Caco-2 (cell line): Measurements from ENCODE around the gene GGA1. TPM values are rescaled to one million over a fixed set of nuclear protein-coding genes. Genes with fewer than 3 reads are reported as not detected.

ENCODE experiments used
- BruUV-seq: library from RNA; stranded (reverse); fragments of 400-500 nt; replicated peaks from 2 replicates; lab custom pipeline; 2021; lab: Mats Ljungman, UMichigan
- CTCF ChIA-PET: fragments of 300-600 bp; sonication (Branson Sonifier 250); formaldehyde crosslinking; loops from one replicate; lab custom pipeline; 2022; ENCODE audit warnings: antibody characterized with exemption; lab: Charles Lee
- POLR2A ChIA-PET: fragments of 300-600 bp; sonication (Branson Sonifier 250); formaldehyde crosslinking; loops from one replicate; lab custom pipeline; 2022; ENCODE audit warnings: antibody characterized with exemption; lab: Charles Lee
- DNase-seq, 2 experiments: peaks; one replicate each; pipeline versions ENCODE4 v3.0.0 to v3.0.0-alpha.2; 2020 to 2022
- H3K27me3 ChIP-seq: replicated peaks from 2 replicates; pipeline ENCODE4 v1.6.0; 2011; ENCODE audit warnings: low read length; ENCODE audit not compliant: control insufficient read depth, insufficient read depth
- H3K36me3 ChIP-seq: 2 replicates; pipeline ENCODE4 v1.5.1; 2011; ENCODE audit warnings: low read length; ENCODE audit not compliant: control insufficient read depth, insufficient read depth
- H3K4me1 ChIP-seq: fragments of 250-450 bp; sonication (Bioruptor Pico); 2 replicates; pipeline ENCODE4 v1.5.1; 2020; ENCODE audit warnings: mild to moderate bottlenecking
- H3K4me3 ChIP-seq: 2 replicates; pipeline ENCODE4 v1.5.1; 2011; ENCODE audit warnings: low read depth, mild to moderate bottlenecking, control low read depth, low read length
- H3K9me3 ChIP-seq: fragments of 250-450 bp; sonication (Bioruptor Pico); 2 replicates; pipeline ENCODE4 v1.5.1; 2020; ENCODE audit warnings: mild to moderate bottlenecking, moderate library complexity
- H3K27ac Mint-ChIP-seq: one replicate; pipeline ENCODE4 v1.8.0; 2022; ENCODE audit warnings: mixed read lengths; ENCODE audit not compliant: unreplicated experiment
- H3K27me3 Mint-ChIP-seq: one replicate; pipeline ENCODE4 v1.8.0; 2022; ENCODE audit warnings: mixed read lengths; ENCODE audit not compliant: insufficient read depth, unreplicated experiment
- H3K36me3 Mint-ChIP-seq: one replicate; pipeline ENCODE4 v1.8.0; 2022; ENCODE audit warnings: mild to moderate bottlenecking, mixed read lengths; ENCODE audit not compliant: insufficient read depth, unreplicated experiment
- H3K4me1 Mint-ChIP-seq: one replicate; pipeline ENCODE4 v1.8.0; 2022; ENCODE audit warnings: low read depth, mixed read lengths; ENCODE audit not compliant: unreplicated experiment
- H3K4me3 Mint-ChIP-seq: one replicate; pipeline ENCODE4 v1.8.0; 2022; ENCODE audit warnings: mild to moderate bottlenecking, moderate library complexity, mixed read lengths; ENCODE audit not compliant: unreplicated experiment
- H3K9me3 Mint-ChIP-seq: one replicate; pipeline ENCODE4 v1.8.0; 2022; ENCODE audit warnings: mixed read lengths; ENCODE audit not compliant: unreplicated experiment
- CTCF ChIP-seq, 2 experiments: fragments of 200-600 bp in 1 of 2; IDR thresholded peaks; 1 replicate in 1 of 2; 2 replicates in 1 of 2; pipeline versions ENCODE4 v1.5.1 to v1.8.0; 2011 to 2022; ENCODE audit warnings: antibody characterized with exemption in 1 of 2, control low read depth in 1 of 2, inconsistent platforms in 1 of 2, low read depth in 1 of 2, low read length in 1 of 2, mild to moderate bottlenecking in 1 of 2, moderate library complexity in 1 of 2; ENCODE audit not compliant: insufficient read depth in 1 of 2, severe bottlenecking in 1 of 2, unreplicated experiment in 1 of 2
- intact Hi-C: fragments of 100-400 bp; cut with micrococcal nuclease; formaldehyde crosslinking; loops from one replicate; pipeline ENCODE4 v1.10.0; 2022; ENCODE audit not compliant: unreplicated experiment
- total RNA-seq: library from RNA; stranded (reverse); gene quantifications from 2 replicates; pipeline ENCODE4 v1.2.3, GENCODE V29; 2022

The GGA1 gene
- total RNA-seq, 1 experiment from 2014 or later, result 65.7 TPM

- Histone ChIP-seq H3K27me3 (no peaks in the 10 kb centered on the region), H3K4me3 (no peak overlapping the region), H3K36me3 (no peaks in the 10 kb centered on the region), H3K4me1 (peaks cover 14% of the 10 kb centered on the region; the same call in 1 of the 2 replicates), H3K9me3 (no peaks in the 10 kb centered on the region)
- H3K4me1 Mint-ChIP-seq, result peaks cover 7% of the 10 kb centered on the region
- intact Hi-C loops, result loop anchor here (5.0 to 10.0 kb wide), 2 partner anchors 75 to 142 kb away; partner anchors contain the start of gene GGA1
- CTCF ChIA-PET, result interaction anchor here (0.9 kb wide), 1 partner anchor 36 kb away, joined by 5 read pairs; no protein-coding TSS in a partner anchor
- no peak overlapping the region for H3K4me3 Mint-ChIP-seq
- no peak for DNase-seq
- H3K27ac Mint-ChIP-seq, result no peak overlapping the region
- H3K9me3 Mint-ChIP-seq, result no peaks in the 10 kb centered on the region
- POLR2A ChIA-PET, result no interaction called here
- no TSS peak for BruUV-seq
- no peaks in the 10 kb centered on the region for H3K27me3 Mint-ChIP-seq
- peaks cover 6% of the 10 kb centered on the region for H3K36me3 Mint-ChIP-seq
- no peak for TF ChIP-seq CTCF (IDR thresholded peaks at IDR 0.05; ENCODE audit: insufficient read depth in 1 of 2, low read depth in 1 of 2, low read length in 1 of 2, severe bottlenecking in 1 of 2, unreplicated experiment in 1 of 2)
These were observed 71.0 kb downstream of the GGA1 start for GRCh38 chr22:37679670-37680069.

- Mint-ChIP-seq H3K4me3 (no peak overlapping the region), H3K9me3 (no peaks in the 10 kb centered on the region), H3K27ac (no peak overlapping the region), H3K27me3 (no peaks in the 10 kb centered on the region), H3K4me1 (peaks cover 7% of the 10 kb centered on the region), H3K36me3 (peaks cover 6% of the 10 kb centered on the region)
- intact Hi-C loops, result loop anchor here (5.0 to 10.0 kb wide), 2 partner anchors 76 to 143 kb away; partner anchors contain the start of gene GGA1
- TF ChIP-seq CTCF (IDR thresholded peaks at IDR 0.05; ENCODE audit: insufficient read depth in 1 of 2, low read depth in 1 of 2, low read length in 1 of 2, severe bottlenecking in 1 of 2, unreplicated experiment in 1 of 2), result no peak
- BruUV-seq, result no TSS peak
- Histone ChIP-seq H3K9me3 (no peaks in the 10 kb centered on the region), H3K36me3 (no peaks in the 10 kb centered on the region), H3K27me3 (no peaks in the 10 kb centered on the region), H3K4me1 (peaks cover 18% of the 10 kb centered on the region; the same call in 1 of the 2 replicates), H3K4me3 (no peak overlapping the region)
- no peak for DNase-seq
- POLR2A ChIA-PET, result no interaction called here
- CTCF ChIA-PET, result interaction anchor here (0.9 to 2.0 kb wide), 4 partner anchors 22 to 46 kb away, joined by 3 to 43 read pairs (median 10); partner anchors contain the start of gene PDXP
These were observed 71.7 kb downstream of the GGA1 start for GRCh38 chr22:37680191-37680851.

GRCh38 chr22:37681001-37681424 is 72.4 kb downstream of the GGA1 start:
- peak overlapping the region; percentile 62 for H3K27ac Mint-ChIP-seq
- H3K27me3 Mint-ChIP-seq, result no peaks in the 10 kb centered on the region
- intact Hi-C loops, result loop anchor here (1.0 to 10.0 kb wide), 3 partner anchors 38 to 144 kb away; partner anchors contain the start of gene GGA1

More at GRCh38 chr22:37681001-37681424, 72.4 kb downstream of the GGA1 start:
- no TSS peak for BruUV-seq
- TF ChIP-seq CTCF (IDR thresholded peaks at IDR 0.05; ENCODE audit: insufficient read depth in 1 of 2, low read depth in 1 of 2, low read length in 1 of 2, severe bottlenecking in 1 of 2, unreplicated experiment in 1 of 2), result no peak
- H3K4me1 ChIP-seq, result peaks cover 21% of the 10 kb centered on the region; the same call in 1 of the 2 replicates
- H3K4me3 ChIP-seq, result no peak overlapping the region
- H3K36me3 Mint-ChIP-seq, result peaks cover 9% of the 10 kb centered on the region
- no peak for DNase-seq
- H3K27me3 ChIP-seq, result no peaks in the 10 kb centered on the region
- H3K9me3 Mint-ChIP-seq, result no peaks in the 10 kb centered on the region
- no peaks in the 10 kb centered on the region for H3K36me3 ChIP-seq
- no peaks in the 10 kb centered on the region for H3K9me3 ChIP-seq
- ChIA-PET POLR2A (interaction anchor here (1.2 kb wide), 1 partner anchor 38 kb away, joined by 3 read pairs; no protein-coding TSS in a partner anchor), CTCF (interaction anchor here (0.6 to 2.0 kb wide), 10 partner anchors 13 to 131 kb away, joined by 3 to 43 read pairs (median 6); partner anchors contain the start of genes LGALS2 and PDXP)
- H3K4me1 Mint-ChIP-seq, result peaks cover 7% of the 10 kb centered on the region
- no peak overlapping the region for H3K4me3 Mint-ChIP-seq
